HL-60 (cell line): ENCODE results near the gene ATXN2.
A peak's percentile ranks its signal among the peaks of the same experiment; 100 is the strongest.

Experiments
- DNase-seq, 2 experiments: peaks; one replicate each; pipeline ENCODE4 v3.0.0-alpha.2; 2010 to 2020; ENCODE audit warnings: low read depth in 1 of 2, low spot score in 1 of 2
- H3K27ac ChIP-seq: fragments of 250-450 bp; sonication (Bioruptor Pico); replicated peaks from 2 replicates; pipeline ENCODE4 v1.5.1; 2020; ENCODE audit warnings: mild to moderate bottlenecking, moderate library complexity
- H3K27me3 ChIP-seq: fragments of 250-450 bp; sonication (Bioruptor Pico); 2 replicates; pipeline ENCODE4 v1.5.1; 2021; ENCODE audit warnings: mild to moderate bottlenecking, moderate library complexity; ENCODE audit not compliant: insufficient read depth, poor library complexity, severe bottlenecking
- H3K4me3 ChIP-seq: replicated peaks from 2 replicates; pipeline ENCODE4 v1.5.1; 2011; ENCODE audit warnings: mild to moderate bottlenecking, control low read depth, low read length; ENCODE audit not compliant: insufficient read depth
- GABPA ChIP-seq: IDR thresholded peaks from 2 replicates; pipeline ENCODE4 v1.6.1; 2012; ENCODE audit warnings: low read depth
- POLR2AphosphoS5 ChIP-seq: IDR thresholded peaks from 2 replicates; pipeline ENCODE4 v1.6.1; 2012; ENCODE audit warnings: low read depth
- SPI1 ChIP-seq: IDR thresholded peaks from 2 replicates; pipeline ENCODE4 v1.6.1; 2012; ENCODE audit warnings: low read depth, mild to moderate bottlenecking, borderline replicate concordance
- TF ChIP-seq, protein P1 (sequence below): IDR thresholded peaks from 2 replicates; pipeline ENCODE4 v1.6.1; 2012; ENCODE audit warnings: low read depth; ENCODE audit not compliant: insufficient replicate concordance
- TF ChIP-seq, protein P2 (sequence below): IDR thresholded peaks from one replicate; pipeline ENCODE4 v1.5.1; 2011; ENCODE audit warnings: low read length, control low read depth, inconsistent platforms; ENCODE audit not compliant: insufficient read depth

ATXN2 gene

DNA sequence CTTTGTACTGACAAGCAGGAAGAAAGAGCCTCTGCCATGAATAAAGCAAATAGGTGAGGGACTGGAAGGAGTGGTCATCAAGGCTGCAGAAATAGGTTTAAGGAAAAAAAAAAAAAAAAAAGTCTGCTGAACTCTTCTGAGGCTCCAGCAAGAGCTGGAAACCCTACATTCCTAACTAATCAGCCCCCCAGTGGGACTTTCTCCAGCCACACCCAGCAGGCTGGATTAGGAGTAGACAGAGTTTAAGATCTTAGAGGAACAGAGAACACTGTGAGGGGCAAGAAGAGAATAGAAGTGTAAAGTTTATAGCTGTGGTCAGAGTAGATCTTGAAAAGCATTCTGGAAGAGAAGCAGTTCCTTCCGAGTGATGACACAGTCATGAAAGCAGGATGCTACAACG lies 66.4 kb downstream of the ATXN2 start:
- no peak for DNase-seq
- Histone ChIP-seq H3K27ac (no peak overlapping the region), H3K4me3 (no peak overlapping the region), H3K27me3 (no peaks in the 10 kb centered on the region)
- TF ChIP-seq, protein P1, sequence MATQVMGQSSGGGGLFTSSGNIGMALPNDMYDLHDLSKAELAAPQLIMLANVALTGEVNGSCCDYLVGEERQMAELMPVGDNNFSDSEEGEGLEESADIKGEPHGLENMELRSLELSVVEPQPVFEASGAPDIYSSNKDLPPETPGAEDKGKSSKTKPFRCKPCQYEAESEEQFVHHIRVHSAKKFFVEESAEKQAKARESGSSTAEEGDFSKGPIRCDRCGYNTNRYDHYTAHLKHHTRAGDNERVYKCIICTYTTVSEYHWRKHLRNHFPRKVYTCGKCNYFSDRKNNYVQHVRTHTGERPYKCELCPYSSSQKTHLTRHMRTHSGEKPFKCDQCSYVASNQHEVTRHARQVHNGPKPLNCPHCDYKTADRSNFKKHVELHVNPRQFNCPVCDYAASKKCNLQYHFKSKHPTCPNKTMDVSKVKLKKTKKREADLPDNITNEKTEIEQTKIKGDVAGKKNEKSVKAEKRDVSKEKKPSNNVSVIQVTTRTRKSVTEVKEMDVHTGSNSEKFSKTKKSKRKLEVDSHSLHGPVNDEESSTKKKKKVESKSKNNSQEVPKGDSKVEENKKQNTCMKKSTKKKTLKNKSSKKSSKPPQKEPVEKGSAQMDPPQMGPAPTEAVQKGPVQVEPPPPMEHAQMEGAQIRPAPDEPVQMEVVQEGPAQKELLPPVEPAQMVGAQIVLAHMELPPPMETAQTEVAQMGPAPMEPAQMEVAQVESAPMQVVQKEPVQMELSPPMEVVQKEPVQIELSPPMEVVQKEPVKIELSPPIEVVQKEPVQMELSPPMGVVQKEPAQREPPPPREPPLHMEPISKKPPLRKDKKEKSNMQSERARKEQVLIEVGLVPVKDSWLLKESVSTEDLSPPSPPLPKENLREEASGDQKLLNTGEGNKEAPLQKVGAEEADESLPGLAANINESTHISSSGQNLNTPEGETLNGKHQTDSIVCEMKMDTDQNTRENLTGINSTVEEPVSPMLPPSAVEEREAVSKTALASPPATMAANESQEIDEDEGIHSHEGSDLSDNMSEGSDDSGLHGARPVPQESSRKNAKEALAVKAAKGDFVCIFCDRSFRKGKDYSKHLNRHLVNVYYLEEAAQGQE = no peak
- no peak for TF ChIP-seq SPI1
- TF ChIP-seq, protein P2, sequence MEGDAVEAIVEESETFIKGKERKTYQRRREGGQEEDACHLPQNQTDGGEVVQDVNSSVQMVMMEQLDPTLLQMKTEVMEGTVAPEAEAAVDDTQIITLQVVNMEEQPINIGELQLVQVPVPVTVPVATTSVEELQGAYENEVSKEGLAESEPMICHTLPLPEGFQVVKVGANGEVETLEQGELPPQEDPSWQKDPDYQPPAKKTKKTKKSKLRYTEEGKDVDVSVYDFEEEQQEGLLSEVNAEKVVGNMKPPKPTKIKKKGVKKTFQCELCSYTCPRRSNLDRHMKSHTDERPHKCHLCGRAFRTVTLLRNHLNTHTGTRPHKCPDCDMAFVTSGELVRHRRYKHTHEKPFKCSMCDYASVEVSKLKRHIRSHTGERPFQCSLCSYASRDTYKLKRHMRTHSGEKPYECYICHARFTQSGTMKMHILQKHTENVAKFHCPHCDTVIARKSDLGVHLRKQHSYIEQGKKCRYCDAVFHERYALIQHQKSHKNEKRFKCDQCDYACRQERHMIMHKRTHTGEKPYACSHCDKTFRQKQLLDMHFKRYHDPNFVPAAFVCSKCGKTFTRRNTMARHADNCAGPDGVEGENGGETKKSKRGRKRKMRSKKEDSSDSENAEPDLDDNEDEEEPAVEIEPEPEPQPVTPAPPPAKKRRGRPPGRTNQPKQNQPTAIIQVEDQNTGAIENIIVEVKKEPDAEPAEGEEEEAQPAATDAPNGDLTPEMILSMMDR = no peak
- TF ChIP-seq POLR2AphosphoS5 = no peak
- no peak for TF ChIP-seq GABPA

DNA sequence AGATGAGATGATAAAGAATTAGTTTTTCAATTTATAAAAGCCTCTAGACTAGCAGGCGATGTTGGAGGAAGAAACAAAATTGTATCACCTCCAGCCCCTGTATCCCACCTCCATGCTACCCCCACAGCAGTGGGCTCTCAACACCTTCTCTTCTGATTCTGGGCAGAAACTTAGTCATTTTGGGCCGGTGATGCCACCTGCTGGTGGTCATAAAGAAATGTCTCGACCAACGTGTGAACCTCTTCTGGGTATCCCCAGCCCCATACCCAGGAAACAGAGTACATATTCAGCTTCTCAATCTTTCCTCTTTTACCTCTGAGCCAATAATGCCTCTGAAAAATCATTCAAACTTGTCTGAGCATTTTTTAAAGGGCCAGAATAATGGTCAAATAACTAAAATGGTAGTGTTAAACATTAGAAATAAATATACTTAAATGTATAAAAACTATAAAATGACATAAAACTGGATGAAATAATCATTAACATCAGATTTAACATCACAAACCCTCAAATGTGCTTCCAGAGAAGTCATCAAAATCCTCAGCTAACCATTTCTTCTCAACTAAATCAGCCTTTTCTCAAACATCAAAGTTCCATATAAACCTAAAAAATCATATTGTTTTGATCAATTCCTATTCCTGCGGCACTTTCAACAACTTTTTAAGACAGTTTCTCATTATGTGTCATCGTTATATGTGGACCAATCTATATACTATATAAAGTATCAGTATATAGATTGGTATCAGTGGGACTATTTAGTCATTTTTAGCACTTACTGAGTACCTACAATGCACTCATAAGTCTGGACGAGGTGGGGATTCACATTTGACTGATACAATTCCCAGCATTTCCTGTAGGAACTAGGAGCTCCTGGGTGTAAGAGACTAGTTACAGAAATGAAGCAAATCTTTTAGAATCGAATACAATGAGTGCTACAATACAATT lies 69.4 kb downstream of the ATXN2 start:
- Histone ChIP-seq H3K27ac (no peak overlapping the region), H3K4me3 (no peak overlapping the region), H3K27me3 (no peaks in the 10 kb centered on the region)
- peak; percentile 12 to 60 for DNase-seq
- TF ChIP-seq, protein P2 = peak; percentile 40
- no peak for TF ChIP-seq POLR2AphosphoS5
- TF ChIP-seq, protein P1 = no peak

DNA sequence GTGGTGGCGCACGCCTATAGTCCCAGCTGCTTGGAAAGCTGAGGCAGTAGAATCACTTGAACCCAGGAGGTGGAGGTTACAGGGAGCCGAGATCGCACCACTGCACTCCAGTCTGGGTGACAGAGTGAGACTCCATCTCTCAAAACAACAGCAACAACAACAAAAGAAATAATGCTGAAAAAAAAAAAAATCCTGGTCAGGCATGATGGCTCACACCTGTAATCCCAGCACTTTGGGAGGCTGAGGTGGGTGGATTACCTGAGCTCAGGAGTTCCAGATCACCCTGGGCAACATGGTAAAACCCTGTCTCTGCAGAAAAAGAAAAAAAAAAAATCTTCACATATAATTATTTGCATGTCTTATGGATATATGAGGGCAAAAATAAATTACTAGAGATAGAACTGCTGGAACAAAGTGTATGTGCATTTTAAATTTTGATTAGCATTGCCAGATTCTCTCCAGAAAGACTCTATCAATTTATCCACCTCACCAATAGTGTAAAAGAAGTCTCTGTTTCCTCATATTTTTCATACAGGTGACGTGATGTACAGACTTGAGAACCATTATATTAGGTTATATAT lies 75.4 kb downstream of the ATXN2 start:
- H3K4me3 ChIP-seq = no peak overlapping the region
- no peak overlapping the region for H3K27ac ChIP-seq
- H3K27me3 ChIP-seq = no peaks in the 10 kb centered on the region
- no peak for TF ChIP-seq POLR2AphosphoS5
- TF ChIP-seq, protein P2 = no peak
- no peak for TF ChIP-seq SPI1
- TF ChIP-seq, protein P1 = no peak
- TF ChIP-seq GABPA = no peak
- no peak for DNase-seq
